GM21381 (cell line): Measurements from ENCODE around the gene KRT83.
"Not testable (repeated sequence)": the region's sequence is repeated elsewhere in the genome, so short reads cannot be mapped to it uniquely, and the experiment has no call there.

Source experiments
- ATAC-seq: cut with Tn5 transposase; IDR thresholded peaks from one replicate; pipeline ENCODE4 v1.9.1; 2021; ENCODE audit warnings: mild to moderate bottlenecking, moderate library complexity; ENCODE audit not compliant: unreplicated experiment

KRT83 gene

DNA sequence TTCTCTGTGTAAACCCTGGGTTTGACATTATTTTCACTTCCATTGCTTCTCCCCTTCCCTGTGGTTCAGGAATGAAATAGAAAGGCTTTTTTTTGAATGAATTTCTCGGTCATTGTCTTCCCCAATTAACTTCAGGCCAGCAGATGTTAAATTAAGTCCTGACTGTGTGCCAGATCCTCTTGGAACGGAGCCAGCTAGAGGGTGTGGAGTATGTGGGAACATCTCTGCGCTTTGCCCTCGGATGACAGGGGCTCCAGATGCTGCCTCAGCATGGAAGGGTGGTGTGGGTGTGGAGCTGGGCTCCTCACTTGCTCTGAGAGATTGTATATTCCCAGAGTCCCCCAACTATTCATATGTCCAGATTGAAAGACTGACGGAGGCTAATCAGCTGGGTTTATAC, 33.0 kb upstream of the KRT83 start:
- ATAC-seq = no peak

- no peak for ATAC-seq
Observed at GRCh38 chr12:52353766-52354165, 32.6 kb upstream of the KRT83 start.

- no peak for ATAC-seq
Observed at GRCh38 chr12:52352951-52353350, 31.8 kb upstream of the KRT83 start.

GRCh38 chr12:52351196-52352059, 30.2 kb upstream of the KRT83 start:
- ATAC-seq = no peak

DNA sequence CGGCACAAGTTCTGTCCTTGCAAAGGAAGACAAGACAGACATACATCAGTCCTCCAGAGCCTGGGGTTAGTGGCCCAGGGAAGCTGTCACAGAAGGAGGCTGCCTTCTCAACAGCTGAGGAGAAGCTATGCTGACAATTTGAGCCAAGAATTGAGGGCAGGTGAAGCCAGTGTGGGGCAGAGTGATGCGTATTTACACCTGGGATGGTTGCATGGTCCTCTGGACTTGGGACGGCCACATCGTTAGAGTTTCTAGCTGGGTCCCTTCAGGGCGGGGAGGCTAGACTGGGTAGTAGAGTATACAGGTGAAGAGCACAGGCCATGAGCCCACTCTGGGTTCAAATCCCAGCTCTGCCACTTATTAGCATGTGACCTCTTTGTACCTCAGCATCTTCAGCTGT, 29.6 kb upstream of the KRT83 start:
- ATAC-seq = no peak

DNA sequence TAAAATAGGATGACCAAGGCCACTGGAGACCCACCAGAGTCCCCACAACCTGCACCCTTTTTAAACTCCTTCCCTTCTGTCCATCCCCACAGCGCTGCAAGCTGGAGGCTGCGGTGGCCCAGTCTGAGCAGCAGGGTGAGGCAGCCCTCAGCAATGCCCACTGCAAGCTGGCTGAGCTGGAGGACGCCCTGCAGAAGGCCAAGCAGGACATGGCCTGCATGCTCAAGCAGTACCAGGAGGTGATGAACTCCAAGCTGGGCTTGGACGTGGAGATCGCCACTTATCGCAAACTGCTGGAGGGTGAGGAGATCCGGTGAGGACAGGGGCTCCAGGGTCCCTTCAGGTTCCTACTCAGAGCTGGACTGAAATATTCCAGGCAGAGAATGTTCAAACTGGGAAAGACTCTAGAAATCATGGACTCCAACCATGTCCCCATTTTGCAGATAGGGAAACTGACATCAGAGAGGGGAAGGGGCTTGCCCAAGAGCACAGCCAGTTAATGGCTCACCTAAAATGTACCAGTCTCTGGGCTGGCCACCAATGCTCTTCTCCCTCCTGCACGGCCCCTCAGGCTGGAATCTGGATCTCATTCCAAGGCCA, 28.9 kb upstream of the KRT83 start:
- ATAC-seq = no peak

DNA sequence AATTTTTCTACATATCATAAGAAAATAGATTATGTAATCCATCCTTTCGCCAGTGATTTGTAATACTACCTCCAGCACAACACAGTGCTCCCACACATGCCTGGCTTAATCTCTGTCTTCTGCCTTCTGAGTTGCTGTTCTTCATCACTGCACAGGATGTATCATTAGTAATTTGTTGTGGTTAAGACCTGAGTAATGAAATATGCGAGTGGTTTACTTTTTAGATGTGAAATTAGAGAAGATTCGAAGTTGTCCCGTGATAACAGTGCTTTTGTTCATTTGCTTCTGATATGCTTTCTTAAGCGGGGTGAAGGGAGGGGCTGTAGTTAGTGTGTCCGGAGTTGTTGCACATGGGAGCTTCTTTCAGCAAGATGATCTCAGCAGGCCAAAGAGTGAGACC, 28.0 kb upstream of the KRT83 start:
- no peak for ATAC-seq

- no peak for ATAC-seq
Observed at GRCh38 chr12:52347551-52348510, 26.6 kb upstream of the KRT83 start.

- ATAC-seq = no peak
Observed at GRCh38 chr12:52347016-52347415, 25.8 kb upstream of the KRT83 start.

- ATAC-seq = no peak
Observed at GRCh38 chr12:52346593-52346992, 25.4 kb upstream of the KRT83 start.

DNA sequence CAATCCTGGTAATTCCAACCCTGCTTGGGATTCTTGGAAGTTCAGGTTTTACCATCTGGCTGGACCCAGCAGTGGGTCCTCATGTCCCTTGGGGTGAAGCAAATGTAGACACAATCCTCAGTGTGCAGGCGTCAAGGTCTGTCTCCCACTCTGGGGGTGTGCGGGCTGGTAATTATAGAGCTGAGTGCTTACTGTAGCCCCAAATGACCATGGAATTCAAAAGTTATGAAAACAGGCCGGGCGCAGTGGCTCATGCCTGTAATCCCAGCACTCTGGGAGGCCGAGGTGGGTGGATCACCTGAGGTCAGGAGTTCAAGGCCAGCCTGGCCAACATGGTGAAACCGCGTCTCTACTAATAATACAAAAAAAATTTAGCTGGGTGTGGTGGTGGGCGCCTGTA, 23.8 kb upstream of the KRT83 start:
- ATAC-seq = not testable (repeated sequence)

DNA sequence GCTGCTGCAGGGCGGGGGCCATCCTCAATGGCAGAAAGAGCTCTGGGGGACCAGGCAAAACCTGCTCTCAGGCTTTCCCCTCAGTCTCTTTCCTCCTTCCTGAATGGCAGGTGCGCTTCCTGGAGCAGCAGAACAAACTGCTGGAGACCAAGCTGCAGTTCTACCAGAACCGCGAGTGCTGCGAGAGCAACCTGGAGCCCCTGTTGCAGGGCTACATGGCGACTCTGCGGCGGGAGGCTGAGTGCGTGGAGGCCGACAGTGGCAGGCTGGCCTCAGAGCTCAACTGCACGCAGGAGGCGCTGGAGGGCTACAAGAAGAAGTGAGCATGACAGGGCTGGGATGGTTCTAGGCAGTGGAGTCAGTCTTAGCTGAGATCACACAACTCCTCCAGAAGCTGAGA, 22.9 kb upstream of the KRT83 start:
- ATAC-seq = no peak

GRCh38 chr12:52343550-52343949, 22.4 kb upstream of the KRT83 start:
- no peak for ATAC-seq

DNA sequence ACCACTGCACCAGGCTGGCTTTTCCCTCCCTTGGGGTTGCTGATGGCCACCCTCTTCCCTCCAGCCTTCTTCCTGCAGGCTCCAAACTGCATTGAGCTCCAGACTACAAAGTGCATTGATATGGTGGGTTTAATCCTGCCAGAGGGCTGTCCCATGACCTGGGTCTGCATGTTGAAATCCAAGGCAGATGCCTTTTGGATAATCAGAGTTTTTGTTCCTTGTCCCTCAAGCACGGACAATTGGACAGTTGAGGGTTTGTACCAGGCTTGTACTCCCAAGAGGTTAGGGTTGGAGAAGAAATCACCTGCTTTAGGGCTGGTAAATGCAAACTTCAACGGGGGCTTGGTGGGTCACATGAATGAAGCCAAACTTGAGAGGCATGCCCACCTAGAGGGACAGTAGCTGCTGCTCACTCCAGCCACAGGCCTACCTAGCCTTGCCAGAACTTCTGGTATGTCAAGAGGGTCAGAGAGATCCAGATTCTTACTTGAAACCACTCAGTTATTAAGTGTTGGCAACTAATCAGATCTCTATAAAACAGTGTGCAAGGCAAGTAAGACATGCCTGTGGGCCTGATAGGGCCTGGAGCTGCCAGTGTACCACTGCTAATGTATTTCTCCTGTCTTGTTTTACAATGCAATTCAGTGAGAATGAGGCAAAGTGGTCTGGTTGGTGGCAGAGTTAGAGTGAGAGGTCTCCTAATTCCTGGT, 21.7 kb upstream of the KRT83 start:
- ATAC-seq = no peak

DNA sequence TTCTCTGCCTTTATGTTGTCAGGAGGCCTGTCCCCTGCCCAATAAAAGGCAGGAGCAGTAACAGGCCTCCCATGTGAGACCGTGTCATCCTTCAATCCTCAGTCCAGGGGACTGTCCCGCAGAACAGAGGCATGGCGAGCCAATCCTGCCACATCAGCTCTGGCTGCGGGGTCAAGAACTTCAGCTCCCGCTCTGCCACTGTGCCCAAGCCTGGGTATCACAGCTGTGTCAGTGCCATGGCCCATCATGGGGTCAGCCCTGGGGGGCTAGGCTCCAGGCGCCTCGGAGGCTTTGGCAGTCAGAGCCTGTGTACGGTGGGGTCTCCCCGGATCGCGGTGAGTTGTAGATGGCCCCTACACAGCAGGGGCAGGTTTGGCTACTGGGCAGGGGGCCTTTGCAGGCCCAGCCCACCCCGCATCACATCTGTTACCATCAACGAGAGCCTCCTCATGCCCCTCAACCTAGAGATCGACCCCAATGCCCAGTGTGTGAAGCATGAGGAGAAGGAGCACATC, 19.9 kb upstream of the KRT83 start:
- ATAC-seq = no peak

- ATAC-seq = no peak
Observed at GRCh38 chr12:52338241-52338960, 17.2 kb upstream of the KRT83 start.

- no peak for ATAC-seq
Observed at GRCh38 chr12:52337054-52337453, 15.9 kb upstream of the KRT83 start.

- ATAC-seq = no peak
Observed at GRCh38 chr12:52336641-52337040, 15.4 kb upstream of the KRT83 start.

DNA sequence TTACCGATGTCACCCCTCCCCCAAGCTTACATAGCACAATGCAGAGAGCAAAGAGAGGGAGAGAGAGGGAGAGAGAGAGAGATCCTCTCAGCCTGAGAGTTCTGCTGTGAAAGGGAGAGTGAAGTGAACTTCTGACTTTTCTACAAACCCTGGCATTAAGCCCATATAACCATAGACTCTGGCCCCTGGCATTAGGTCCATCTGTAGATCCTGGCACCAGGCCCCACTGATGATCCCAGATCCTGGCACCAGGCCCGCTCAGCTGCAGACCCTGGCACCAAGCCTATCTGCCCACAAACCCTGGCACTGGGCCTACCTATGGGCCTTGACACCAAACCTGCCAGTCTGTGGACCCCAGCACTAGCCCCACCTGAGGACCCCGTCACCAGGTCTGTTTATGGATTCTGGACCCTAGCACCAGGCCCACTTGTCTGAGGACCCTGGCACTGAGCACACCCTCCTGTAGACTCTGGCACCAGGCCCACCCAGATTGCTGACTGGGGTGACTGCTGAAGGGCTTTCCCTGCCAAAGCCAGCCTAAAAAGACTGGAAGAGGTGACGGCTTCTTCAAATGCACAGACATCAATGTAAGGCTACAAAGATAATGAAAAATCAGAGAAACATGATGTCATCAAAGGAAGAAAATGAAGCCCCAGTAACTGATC, 14.5 kb upstream of the KRT83 start:
- ATAC-seq = no peak
